MM.1S (cell line): ENCODE measurements around the gene CD38.
A peak's percentile ranks its signal among the peaks of the same experiment; 100 is the strongest.

Experiments
- DNase-seq: peaks from one replicate; pipeline ENCODE4 v3.0.0-alpha.2; 2015
- H2AFZ ChIP-seq: fragments of 300-600 bp; sonication (generic); 2 replicates; pipeline ENCODE4 v1.6.0; 2016; ENCODE audit warnings: antibody characterized with exemption, low read length
- H3F3A ChIP-seq: fragments of 300-600 bp; sonication (generic); 2 replicates; pipeline ENCODE4 v1.6.1; 2016; ENCODE audit warnings: mild to moderate bottlenecking, antibody characterized with exemption, low read length, moderate library complexity, mixed read lengths; ENCODE audit not compliant: insufficient read depth
- H3K27ac ChIP-seq: fragments of 300-600 bp; sonication (generic); 2 replicates; pipeline ENCODE4 v1.5.1; 2016; ENCODE audit warnings: mild to moderate bottlenecking, low read length
- H3K27me3 ChIP-seq: fragments of 300-600 bp; sonication (generic); replicated peaks from 2 replicates; pipeline ENCODE4 v1.6.0; 2016; ENCODE audit warnings: low read length; ENCODE audit not compliant: insufficient read depth
- H3K36me3 ChIP-seq: fragments of 300-600 bp; sonication (generic); replicated peaks from 2 replicates; pipeline ENCODE4 v1.6.1; 2016; ENCODE audit warnings: mild to moderate bottlenecking, low read length, mixed read lengths; ENCODE audit not compliant: insufficient read depth
- H3K4me1 ChIP-seq: fragments of 300-600 bp; sonication (generic); 2 replicates; pipeline ENCODE4 v1.6.1; 2016; ENCODE audit warnings: low read length, mixed read lengths
- H3K4me2 ChIP-seq: fragments of 300-600 bp; sonication (generic); 2 replicates; pipeline ENCODE4 v1.6.0; 2016; ENCODE audit warnings: low read depth, low read length
- H3K4me3 ChIP-seq: fragments of 300-600 bp; sonication (generic); 2 replicates; pipeline ENCODE4 v1.5.1; 2016; ENCODE audit warnings: low read length, mixed read lengths
- H3K79me2 ChIP-seq: fragments of 300-600 bp; sonication (generic); 2 replicates; pipeline ENCODE4 v1.6.1; 2016; ENCODE audit warnings: mixed run types, low read length, mixed read lengths
- H3K9ac ChIP-seq: fragments of 300-600 bp; sonication (generic); 2 replicates; pipeline ENCODE4 v1.6.1; 2016; ENCODE audit warnings: low read length, mixed read lengths
- H3K9me2 ChIP-seq: fragments of 300-600 bp; sonication (generic); replicated peaks from 2 replicates; pipeline ENCODE4 v1.6.1; 2016; ENCODE audit warnings: mild to moderate bottlenecking, low read length, mixed read lengths; ENCODE audit not compliant: insufficient read depth
- H3K9me3 ChIP-seq: fragments of 300-600 bp; sonication (generic); replicated peaks from 2 replicates; pipeline ENCODE4 v1.6.1; 2016; ENCODE audit warnings: mild to moderate bottlenecking, low read length, mixed read lengths; ENCODE audit not compliant: insufficient read depth
- H4K20me1 ChIP-seq: fragments of 300-600 bp; sonication (generic); 2 replicates; pipeline ENCODE4 v1.6.1; 2016; ENCODE audit warnings: mild to moderate bottlenecking, low read length, moderate library complexity, mixed read lengths; ENCODE audit not compliant: insufficient read depth
- CTCF ChIP-seq: fragments of 300-600 bp; sonication (generic); IDR thresholded peaks from 2 replicates; pipeline ENCODE4 v1.5.1; 2016; ENCODE audit warnings: antibody characterized with exemption, low read length, mixed read lengths
- EZH2 ChIP-seq: fragments of 300-600 bp; sonication (generic); optimal IDR thresholded peaks from 2 replicates; pipeline ENCODE3; 2017; ENCODE audit warnings: low read depth, mild to moderate bottlenecking, antibody characterized with exemption, low read length, mixed read lengths
- EZH2phosphoT487 ChIP-seq: fragments of 300-600 bp; sonication (generic); IDR thresholded peaks from 2 replicates; pipeline ENCODE4 v1.6.1; 2018; ENCODE audit warnings: antibody characterized with exemption, low read length

CD38 gene

GRCh38 chr4:15776871-15777648, 1.1 kb upstream of the CD38 start:
- H3K4me3 ChIP-seq = no peak overlapping the region
- no peaks in the 10 kb centered on the region for H3K36me3 ChIP-seq
- H3K79me2 ChIP-seq = peaks cover 8% of the 10 kb centered on the region
- no peak overlapping the region for H3K27ac ChIP-seq
- no peak overlapping the region for H3K9ac ChIP-seq
- H4K20me1 ChIP-seq = no peaks in the 10 kb centered on the region
- no peaks in the 10 kb centered on the region for H3K9me3 ChIP-seq
- H3K9me2 ChIP-seq = no peaks in the 10 kb centered on the region
- peaks cover 35% of the 10 kb centered on the region for H3K4me1 ChIP-seq
- H3F3A ChIP-seq = peaks cover 21% of the 10 kb centered on the region
- no peak for DNase-seq
- TF ChIP-seq CTCF = no peak
- no peak for TF ChIP-seq EZH2
- TF ChIP-seq EZH2phosphoT487 = no peak
- H3K4me2 ChIP-seq = peak overlapping the region; percentile 99; the same call in 1 of the 2 replicates
- H2AFZ ChIP-seq = no peak overlapping the region
- H3K27me3 ChIP-seq = peaks cover 46% of the 10 kb centered on the region; the same call in 1 of the 2 replicates

GRCh38 chr4:15777697-15778288, 335 bp upstream of the CD38 start:
- H3K4me2 ChIP-seq = peak overlapping the region; percentile 99
- H3K79me2 ChIP-seq = peaks cover 8% of the 10 kb centered on the region
- H3K4me3 ChIP-seq = peak overlapping the region; percentile 75
- DNase-seq = no peak
- no peaks in the 10 kb centered on the region for H4K20me1 ChIP-seq
- no peak overlapping the region for H2AFZ ChIP-seq
- H3K9me2 ChIP-seq = no peaks in the 10 kb centered on the region
- peaks cover 46% of the 10 kb centered on the region; the same call in 1 of the 2 replicates for H3K27me3 ChIP-seq
- peaks cover 35% of the 10 kb centered on the region for H3K4me1 ChIP-seq
- no peaks in the 10 kb centered on the region for H3K9me3 ChIP-seq
- H3F3A ChIP-seq = peaks cover 20% of the 10 kb centered on the region
- TF ChIP-seq EZH2phosphoT487 (no peak), CTCF (no peak), EZH2 (no peak)
- peak overlapping the region; percentile 71; the same call in 1 of the 2 replicates for H3K27ac ChIP-seq
- H3K9ac ChIP-seq = no peak overlapping the region; the same call in 1 of the 2 replicates
- H3K36me3 ChIP-seq = no peaks in the 10 kb centered on the region

- Histone ChIP-seq H3K4me2 (peak overlapping the region; percentile 99), H3K79me2 (peaks cover 8% of the 10 kb centered on the region), H3K27ac (peak overlapping the region; percentile 71; the same call in 1 of the 2 replicates), H3K27me3 (peaks cover 33% of the 10 kb centered on the region; the same call in 1 of the 2 replicates), H3K4me1 (peaks cover 37% of the 10 kb centered on the region), H3K9me3 (no peaks in the 10 kb centered on the region), H3K9me2 (no peaks in the 10 kb centered on the region), H4K20me1 (no peaks in the 10 kb centered on the region), H3K9ac (peak overlapping the region; percentile 60; the same call in 1 of the 2 replicates), H3K4me3 (peak overlapping the region; percentile 75), H2AFZ (no peak overlapping the region), H3F3A (peaks cover 24% of the 10 kb centered on the region), H3K36me3 (no peaks in the 10 kb centered on the region)
- TF ChIP-seq CTCF = 0 out of 2 replicates have a peak, but pooled peaks have one; percentile 6
- no peak for TF ChIP-seq EZH2phosphoT487
- DNase-seq = no peak
These were observed 1.2 kb downstream of the CD38 start for GRCh38 chr4:15779306-15779705.
